Smooth muscle cell of the pulmonary artery (primary cell): Measurements from ENCODE around the gene LIFR. TPM values are rescaled to one million over a fixed set of nuclear protein-coding genes. Genes with fewer than 3 reads are reported as not detected.

Experiments
- total RNA-seq: library from RNA; depleted of rRNA; stranded (reverse); fragments of >200 nt; gene quantifications from 2 replicates; pipeline ENCODE4 v1.2.3, GENCODE V29; 2014

LIFR gene, protein sequence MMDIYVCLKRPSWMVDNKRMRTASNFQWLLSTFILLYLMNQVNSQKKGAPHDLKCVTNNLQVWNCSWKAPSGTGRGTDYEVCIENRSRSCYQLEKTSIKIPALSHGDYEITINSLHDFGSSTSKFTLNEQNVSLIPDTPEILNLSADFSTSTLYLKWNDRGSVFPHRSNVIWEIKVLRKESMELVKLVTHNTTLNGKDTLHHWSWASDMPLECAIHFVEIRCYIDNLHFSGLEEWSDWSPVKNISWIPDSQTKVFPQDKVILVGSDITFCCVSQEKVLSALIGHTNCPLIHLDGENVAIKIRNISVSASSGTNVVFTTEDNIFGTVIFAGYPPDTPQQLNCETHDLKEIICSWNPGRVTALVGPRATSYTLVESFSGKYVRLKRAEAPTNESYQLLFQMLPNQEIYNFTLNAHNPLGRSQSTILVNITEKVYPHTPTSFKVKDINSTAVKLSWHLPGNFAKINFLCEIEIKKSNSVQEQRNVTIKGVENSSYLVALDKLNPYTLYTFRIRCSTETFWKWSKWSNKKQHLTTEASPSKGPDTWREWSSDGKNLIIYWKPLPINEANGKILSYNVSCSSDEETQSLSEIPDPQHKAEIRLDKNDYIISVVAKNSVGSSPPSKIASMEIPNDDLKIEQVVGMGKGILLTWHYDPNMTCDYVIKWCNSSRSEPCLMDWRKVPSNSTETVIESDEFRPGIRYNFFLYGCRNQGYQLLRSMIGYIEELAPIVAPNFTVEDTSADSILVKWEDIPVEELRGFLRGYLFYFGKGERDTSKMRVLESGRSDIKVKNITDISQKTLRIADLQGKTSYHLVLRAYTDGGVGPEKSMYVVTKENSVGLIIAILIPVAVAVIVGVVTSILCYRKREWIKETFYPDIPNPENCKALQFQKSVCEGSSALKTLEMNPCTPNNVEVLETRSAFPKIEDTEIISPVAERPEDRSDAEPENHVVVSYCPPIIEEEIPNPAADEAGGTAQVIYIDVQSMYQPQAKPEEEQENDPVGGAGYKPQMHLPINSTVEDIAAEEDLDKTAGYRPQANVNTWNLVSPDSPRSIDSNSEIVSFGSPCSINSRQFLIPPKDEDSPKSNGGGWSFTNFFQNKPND
- 13.4 and 30.1 TPM in 2 replicates for total RNA-seq

DNA sequence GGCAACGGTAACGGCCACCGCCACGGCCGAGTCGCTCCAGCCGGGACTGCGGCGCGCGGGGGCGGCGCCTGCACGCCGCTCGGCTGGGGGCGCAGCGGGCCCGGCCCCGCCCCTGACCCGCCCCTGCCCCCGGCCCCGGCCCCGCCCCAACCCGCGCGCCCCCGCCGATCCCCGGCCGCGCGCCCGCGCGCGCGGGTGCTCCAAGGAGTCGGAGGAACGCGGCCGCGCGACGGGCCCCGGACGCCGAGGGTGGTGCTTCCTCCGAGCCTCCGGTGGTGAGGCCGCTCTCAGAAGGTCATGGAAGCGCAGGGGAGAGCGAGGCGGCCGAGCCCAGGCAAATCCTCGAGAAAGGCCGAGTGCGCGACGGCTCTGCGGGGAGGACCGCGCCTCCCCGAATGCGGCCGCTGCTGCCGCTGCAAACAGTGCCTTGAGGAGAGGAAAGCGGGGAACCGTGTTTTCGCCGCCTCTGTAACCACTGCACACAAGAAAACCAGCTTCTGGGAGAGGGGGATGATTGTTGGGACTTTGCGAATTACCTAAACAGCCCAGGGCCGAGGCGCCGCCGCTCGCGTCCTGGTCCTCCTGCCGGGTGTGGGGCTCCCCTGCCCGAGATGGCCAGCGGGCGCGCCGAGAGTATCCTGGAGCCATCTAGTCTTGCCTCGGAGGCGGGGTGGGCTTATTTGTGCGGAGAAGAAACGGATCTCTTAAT, at the start of gene LIFR:
LIFR (minus strand) TSS at position 48 of the 709 bp plus-strand sequence. CDS start 25,999 bp downstream, outside the sequence.

